ENCODE results near the gene SSX2IP.
"Not testable (repeated sequence)": the region's sequence is repeated elsewhere in the genome, so short reads cannot be mapped to it uniquely, and the experiment has no call there.

SSX2IP gene

GRCh38 chr1:84736445-84736844 is 46.2 kb upstream of the SSX2IP start:
- Histone ChIP-seq H3K27ac (no peak overlapping the region), H3K9ac (no peak overlapping the region), H3K27me3 (ENCODE audit: insufficient read depth, low read depth) (no peaks in the 10 kb centered on the region), H4K20me1 (ENCODE audit: insufficient read depth) (no peaks in the 10 kb centered on the region), H2AFZ (ENCODE audit: low read depth) (no peak overlapping the region), H3K4me3 (IDR thresholded peaks at IDR 0.05; ENCODE audit: insufficient read depth, low read depth, low read length) (no peak overlapping the region), H3K4me1 (ENCODE audit: low read depth, poor library complexity, severe bottlenecking) (no peaks in the 10 kb centered on the region), H3K79me2 (ENCODE audit: insufficient read depth, low read depth) (no peaks in the 10 kb centered on the region), H3K4me2 (no peak overlapping the region), H3K36me3 (ENCODE audit: insufficient read depth) (no peaks in the 10 kb centered on the region)
- TF ChIP-seq CTCF (conservative IDR thresholded peaks at IDR 0.05; ENCODE audit: low read depth, low read length), result no peak

GRCh38 chr1:84735483-84735882 is 45.2 kb upstream of the SSX2IP start:
- Histone ChIP-seq H3K79me2 (ENCODE audit: insufficient read depth, low read depth) (no peaks in the 10 kb centered on the region), H3K36me3 (ENCODE audit: insufficient read depth) (no peaks in the 10 kb centered on the region), H3K4me2 (no peak overlapping the region), H3K27me3 (ENCODE audit: insufficient read depth, low read depth) (no peaks in the 10 kb centered on the region), H4K20me1 (ENCODE audit: insufficient read depth) (no peaks in the 10 kb centered on the region), H3K27ac (no peak overlapping the region), H3K9ac (no peak overlapping the region), H3K4me3 (IDR thresholded peaks at IDR 0.05; ENCODE audit: insufficient read depth, low read depth, low read length) (no peak overlapping the region), H3K4me1 (ENCODE audit: low read depth, poor library complexity, severe bottlenecking) (no peaks in the 10 kb centered on the region), H2AFZ (ENCODE audit: low read depth) (no peak overlapping the region)
- TF ChIP-seq CTCF (conservative IDR thresholded peaks at IDR 0.05; ENCODE audit: low read depth, low read length), result no peak

DNA sequence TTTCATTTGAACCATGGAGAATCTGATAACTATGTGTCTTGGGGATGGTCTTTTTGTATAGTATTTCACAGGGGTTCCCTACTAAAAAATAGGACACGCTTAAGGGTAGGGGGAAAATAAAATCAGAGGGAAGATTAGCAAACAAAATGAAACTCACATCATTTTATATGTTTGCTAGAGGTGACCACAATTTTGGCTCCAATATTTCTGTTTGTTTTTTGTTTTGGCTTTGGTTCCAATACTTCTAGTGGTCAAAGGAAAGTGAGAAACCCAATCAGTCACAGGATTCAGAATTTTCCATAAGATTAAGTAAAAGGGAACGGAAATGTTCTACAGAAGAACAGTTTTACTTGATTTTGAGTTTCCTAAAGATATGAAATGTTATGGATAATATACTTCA is 42.3 kb upstream of the SSX2IP start:
- no peaks in the 10 kb centered on the region for H3K79me2 ChIP-seq (ENCODE audit: insufficient read depth, low read depth)
- H4K20me1 ChIP-seq (ENCODE audit: insufficient read depth), result no peaks in the 10 kb centered on the region
- H3K4me1 ChIP-seq (ENCODE audit: low read depth, poor library complexity, severe bottlenecking), result no peaks in the 10 kb centered on the region
- no peak overlapping the region for H3K4me3 ChIP-seq (IDR thresholded peaks at IDR 0.05; ENCODE audit: insufficient read depth, low read depth, low read length)
- H3K4me2 ChIP-seq, result no peak overlapping the region
- no peak overlapping the region for H3K9ac ChIP-seq
- TF ChIP-seq CTCF (conservative IDR thresholded peaks at IDR 0.05; ENCODE audit: low read depth, low read length), result no peak
- no peaks in the 10 kb centered on the region for H3K36me3 ChIP-seq (ENCODE audit: insufficient read depth)
- H3K27me3 ChIP-seq (ENCODE audit: insufficient read depth, low read depth), result no peaks in the 10 kb centered on the region
- no peak overlapping the region for H2AFZ ChIP-seq (ENCODE audit: low read depth)
- H3K27ac ChIP-seq, result no peak overlapping the region

DNA sequence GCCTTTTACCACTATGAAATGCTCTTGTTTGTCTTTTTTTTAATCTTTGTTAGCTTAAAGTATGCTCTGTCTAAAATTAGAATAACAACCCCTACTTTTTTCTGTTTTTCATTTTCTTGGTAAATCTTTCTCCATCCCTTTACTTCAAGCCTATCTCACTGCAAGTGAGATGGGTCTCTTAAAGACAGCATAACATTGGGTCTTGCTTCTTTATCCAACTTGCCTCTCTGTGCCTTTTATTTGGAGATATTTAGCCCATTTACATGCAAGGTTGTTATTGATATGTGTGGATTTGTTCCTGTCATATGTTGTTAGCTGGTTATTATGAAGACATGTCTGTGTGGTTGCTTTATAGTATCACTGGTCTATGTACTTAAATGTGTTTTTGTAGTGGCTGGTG is 41.3 kb upstream of the SSX2IP start:
- no peak overlapping the region for H3K4me2 ChIP-seq
- no peaks in the 10 kb centered on the region for H3K4me1 ChIP-seq (ENCODE audit: low read depth, poor library complexity, severe bottlenecking)
- H3K79me2 ChIP-seq (ENCODE audit: insufficient read depth, low read depth), result no peaks in the 10 kb centered on the region
- H3K4me3 ChIP-seq (IDR thresholded peaks at IDR 0.05; ENCODE audit: insufficient read depth, low read depth, low read length), result no peak overlapping the region
- no peaks in the 10 kb centered on the region for H4K20me1 ChIP-seq (ENCODE audit: insufficient read depth)
- no peak for TF ChIP-seq CTCF (conservative IDR thresholded peaks at IDR 0.05; ENCODE audit: low read depth, low read length)
- H3K27me3 ChIP-seq (ENCODE audit: insufficient read depth, low read depth), result no peaks in the 10 kb centered on the region
- no peaks in the 10 kb centered on the region for H3K36me3 ChIP-seq (ENCODE audit: insufficient read depth)
- no peak overlapping the region for H3K9ac ChIP-seq
- no peak overlapping the region for H3K27ac ChIP-seq
- no peak overlapping the region for H2AFZ ChIP-seq (ENCODE audit: low read depth)

- H4K20me1 ChIP-seq (ENCODE audit: insufficient read depth); H3K79me2 ChIP-seq (ENCODE audit: insufficient read depth, low read depth); H3K4me3 ChIP-seq (IDR thresholded peaks at IDR 0.05; ENCODE audit: insufficient read depth, low read depth, low read length); H3K36me3 ChIP-seq (ENCODE audit: insufficient read depth); H2AFZ ChIP-seq (ENCODE audit: low read depth); H3K27me3 ChIP-seq (ENCODE audit: insufficient read depth, low read depth); H3K4me2 ChIP-seq; H3K4me1 ChIP-seq (ENCODE audit: low read depth, poor library complexity, severe bottlenecking); H3K27ac ChIP-seq; H3K9ac ChIP-seq: not testable (repeated sequence)
These were observed 37.5 kb upstream of the SSX2IP start for GRCh38 chr1:84727711-84728110.

Data from KMS-11 (cell line).